ENCODE results near the gene PTPRG. TPM values are rescaled to one million over a fixed set of nuclear protein-coding genes. Genes with fewer than 3 reads are reported as not detected.

The PTPRG gene
- total and polyA plus RNA-seq, 2 of the 13 experiments (the other 11 are each of a cell fraction or from before 2014, with no cell fraction given) = 8.0 to 25.3 TPM

DNA sequence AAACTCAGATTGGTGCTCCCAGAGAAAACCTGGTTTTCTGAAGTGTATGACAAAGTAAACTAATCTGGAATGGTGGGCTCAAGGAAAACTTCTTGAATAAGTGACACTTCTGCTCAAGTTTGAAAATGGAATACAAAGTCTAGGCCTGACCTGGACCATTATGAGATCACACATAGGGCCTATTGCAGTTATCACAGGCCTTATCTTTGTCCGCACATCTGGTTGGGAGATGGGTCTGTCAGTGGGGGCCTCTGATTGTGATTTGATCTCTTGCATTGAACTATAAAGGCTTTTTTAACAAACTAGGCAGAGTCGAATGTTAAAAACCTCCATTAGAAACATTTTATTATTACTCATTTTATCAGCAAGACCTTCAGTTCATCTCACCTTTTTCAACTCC, 405.6 kb downstream of the PTPRG start:
- Histone ChIP-seq H3K4me1 (ENCODE audit: insufficient read depth, low read length) (peaks cover 16% of the 10 kb centered on the region), H3K27ac (ENCODE audit: extremely low read length, insufficient read depth, low read length) (no peak overlapping the region), H3K9ac (ENCODE audit: insufficient read depth, low read depth, low read length) (no peak overlapping the region), H2AFZ (ENCODE audit: low read length) (no peak overlapping the region), H3K79me2 (ENCODE audit: insufficient read depth, low read length) (peaks cover 3% of the 10 kb centered on the region), H3K27me3 (ENCODE audit: control insufficient read depth in 1 of 2, insufficient read depth in 2 of 2, low read length in 2 of 2) (no peaks in the 10 kb centered on the region), H3K9me3 (ENCODE audit: low read length) (no peaks in the 10 kb centered on the region), H4K20me1 (ENCODE audit: insufficient read depth, low read length) (peaks cover 6% of the 10 kb centered on the region; the same call in 1 of the 2 replicates), H3K36me3 (replicated peaks in 1 of 2; ENCODE audit: control insufficient read depth in 1 of 2, insufficient read depth in 2 of 2, low read length in 2 of 2) (no peaks in the 10 kb centered on the region), H3K4me2 (ENCODE audit: low read depth, low read length) (no peak overlapping the region), H3K4me3 (replicated peaks in 1 of 3; ENCODE audit: insufficient read depth in 1 of 3, low read depth in 2 of 3, low read length in 3 of 3) (no peak overlapping the region)
- no peak for FAIRE-seq
- in situ Hi-C loops (cut with HindIII; ENCODE audit: extremely low pct_ligation_motif_present, low pct_unique_long_range_greater_than_20kb) = no loop called here
- ChIA-PET POLR2A (no interaction called here), CTCF (ENCODE audit: low intra/inter-chr PET ratio, low total read pairs) (no interaction called here)
- BruUV-seq (replicated peaks) = no TSS peak
- no peak for TF ChIP-seq ATM (IDR thresholded peaks at IDR 0.05; ENCODE audit: borderline replicate concordance)
- TF ChIP-seq USF2 (IDR thresholded peaks at IDR 0.05; ENCODE audit: low read depth, low read length) = no peak
- TF ChIP-seq USF2 (CRISPR knock-in tag; IDR thresholded peaks at IDR 0.05; ENCODE audit: borderline replicate concordance) = no peak
- no peak for TF ChIP-seq ZNF619 (CRISPR knock-in tag; IDR thresholded peaks at IDR 0.05)
- TF ChIP-seq TBX2 (CRISPR knock-in tag; IDR thresholded peaks at IDR 0.05; ENCODE audit: borderline replicate concordance) = no peak
- no peak for TF ChIP-seq AHR (CRISPR knock-in tag; IDR thresholded peaks at IDR 0.05)
- no peak for TF ChIP-seq FOSL2 (CRISPR knock-in tag; IDR thresholded peaks at IDR 0.05)
- no peak for TF ChIP-seq PTBP1 (IDR thresholded peaks at IDR 0.05; ENCODE audit: low read depth, low read length, poor library complexity, severe bottlenecking)
- no peak for TF ChIP-seq ZBTB37 (CRISPR knock-in tag; IDR thresholded peaks at IDR 0.05)
- no peak for TF ChIP-seq FOXA1 (IDR thresholded peaks at IDR 0.05)
- TF ChIP-seq FOXA1 (CRISPR knock-in tag; IDR thresholded peaks at IDR 0.05) = no peak
- intact Hi-C loops (cut with micrococcal nuclease; ENCODE audit: unreplicated experiment) = no loop called here
- WGBS (ENCODE audit: low lambda C conversion rate) = 96% methylated on average over 2 of the region's 2 CpGs
- DNase-seq (ENCODE audit: low spot score) = no peak
- no peak for ATAC-seq

Measured in HepG2 (cell line).